Inferior parietal cortex (tissue), 1 donor: ENCODE results near the gene ITCH.
A peak's percentile ranks its signal among the peaks of the same experiment; 100 is the strongest.
"Not testable (repeated sequence)": the region's sequence is repeated elsewhere in the genome, so short reads cannot be mapped to it uniquely, and the experiment has no call there.

Source experiments
- DNase-seq: peaks from one replicate; pipeline ENCODE4 v3.0.0-alpha.2; 2016; ENCODE audit errors: extremely low spot score

ITCH gene

DNA sequence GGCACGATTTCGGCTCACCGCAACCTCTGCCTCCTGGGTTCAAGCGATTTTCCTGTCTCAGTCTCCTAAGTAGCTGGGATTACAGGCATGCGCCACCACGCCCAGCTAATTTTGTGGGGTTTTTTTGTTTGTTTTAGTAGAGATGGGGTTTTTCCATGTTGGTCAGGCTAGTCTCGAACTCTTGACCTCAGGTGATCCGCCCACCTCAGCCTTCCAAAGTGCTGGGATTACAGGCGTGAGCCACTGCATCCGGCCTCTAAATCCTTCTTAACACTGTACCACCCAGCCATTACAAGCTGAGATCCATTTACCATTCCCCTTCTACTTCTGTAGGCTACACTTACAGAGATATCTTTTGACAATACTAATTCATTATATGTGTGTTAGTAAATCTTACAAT is 51.5 kb downstream of the ITCH start:
- not testable (repeated sequence) for DNase-seq

- no peak for DNase-seq
These were observed 52.0 kb downstream of the ITCH start for GRCh38 chr20:34415079-34415478.

DNA sequence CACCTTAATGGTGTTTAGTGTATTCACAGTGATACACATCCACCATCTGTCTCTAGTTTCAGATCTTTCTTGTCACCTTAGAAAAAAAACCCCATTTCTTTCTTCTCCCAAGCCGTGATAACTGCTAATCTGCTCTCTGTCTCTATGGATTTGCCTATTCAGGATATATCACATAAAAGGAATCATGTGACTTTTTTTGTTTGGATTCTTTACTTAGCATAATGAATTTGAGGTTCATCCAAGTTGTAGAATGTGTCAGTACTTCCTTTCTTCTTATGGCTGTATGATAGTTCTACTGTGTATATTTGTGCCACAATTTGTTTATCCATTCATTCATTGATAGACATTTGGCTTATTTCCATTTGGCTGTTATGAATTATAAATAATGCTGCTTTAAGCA is 57.1 kb downstream of the ITCH start:
- DNase-seq, result no peak

DNA sequence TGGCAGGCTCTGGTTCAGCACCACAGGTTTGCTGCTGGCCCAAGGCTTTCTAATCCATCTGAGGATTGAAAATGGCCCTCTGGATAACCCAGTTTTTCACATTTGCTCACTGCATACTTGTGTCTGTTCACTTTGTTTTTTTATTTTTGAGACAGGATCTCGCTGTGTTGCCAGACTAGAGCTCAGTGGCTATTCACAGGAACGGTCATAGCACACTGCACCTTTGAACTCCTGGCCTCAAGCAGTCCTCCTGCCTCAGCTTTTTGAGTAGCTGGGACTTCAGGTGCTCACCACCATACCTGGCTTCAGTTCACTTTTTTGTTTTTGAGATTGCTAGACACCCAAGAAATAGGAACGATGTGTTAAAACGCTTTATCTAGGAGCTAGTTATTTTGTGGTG is 57.9 kb downstream of the ITCH start:
- DNase-seq, result no peak

GRCh38 chr20:34421766-34422466 is 58.8 kb downstream of the ITCH start:
- no peak for DNase-seq

- DNase-seq, result not testable (repeated sequence)
These were observed 62.1 kb downstream of the ITCH start for GRCh38 chr20:34425032-34425690.

- DNase-seq, result no peak
These were observed 63.0 kb downstream of the ITCH start for GRCh38 chr20:34426026-34426425.

DNA sequence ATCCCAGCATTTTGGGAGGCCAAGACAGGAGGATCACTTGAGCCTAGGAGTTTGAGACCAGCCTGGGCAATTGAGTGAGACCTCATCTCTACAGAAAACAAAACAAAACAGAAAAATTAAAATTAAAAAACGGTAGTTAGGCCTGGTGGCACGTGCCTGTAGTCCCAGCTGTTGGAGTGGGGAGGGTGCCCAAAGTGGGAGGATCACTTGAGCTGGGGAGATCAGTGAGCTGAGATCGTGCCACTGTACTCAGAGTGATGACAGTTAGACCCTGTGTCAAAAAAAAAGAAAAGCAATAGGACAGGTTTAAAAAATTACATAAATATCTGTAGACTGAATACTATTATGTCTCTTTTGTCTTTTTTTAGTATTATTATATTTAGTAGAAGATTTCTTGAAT is 64.3 kb downstream of the ITCH start:
- no peak for DNase-seq

GRCh38 chr20:34427784-34428183 is 64.7 kb downstream of the ITCH start:
- no peak for DNase-seq

GRCh38 chr20:34431168-34431567 is 68.1 kb downstream of the ITCH start:
- no peak for DNase-seq

- DNase-seq, result not testable (repeated sequence)
These were observed 69.6 kb downstream of the ITCH start for GRCh38 chr20:34432663-34433062.

- no peak for DNase-seq
These were observed 70.3 kb downstream of the ITCH start for GRCh38 chr20:34433391-34433790.

GRCh38 chr20:34435589-34435988 is 72.5 kb downstream of the ITCH start:
- no peak for DNase-seq

- no peak for DNase-seq
These were observed 74.4 kb downstream of the ITCH start for GRCh38 chr20:34437330-34437986.

- DNase-seq, result no peak
These were observed 76.1 kb downstream of the ITCH start for GRCh38 chr20:34439168-34439567.

DNA sequence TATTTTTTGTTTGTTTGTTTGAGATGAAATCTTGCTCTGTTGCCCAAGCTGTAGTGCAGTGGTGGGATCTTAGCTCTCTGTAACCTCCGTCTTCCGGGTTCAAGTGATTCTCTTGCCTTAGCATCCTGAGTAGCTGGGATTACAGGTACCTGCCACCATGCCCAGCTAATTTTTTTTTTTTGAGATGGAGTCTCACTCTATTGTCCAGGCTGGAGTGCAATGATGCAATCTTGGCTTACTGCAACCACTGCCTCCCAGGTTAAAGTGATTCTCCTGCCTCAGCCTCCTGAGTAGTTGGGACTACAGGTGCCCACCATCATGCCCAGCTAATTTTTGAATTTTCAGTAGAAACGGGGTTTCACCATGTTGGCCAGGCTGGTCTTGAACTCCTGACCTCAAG is 78.3 kb downstream of the ITCH start:
- not testable (repeated sequence) for DNase-seq

GRCh38 chr20:34443546-34443945 is 80.5 kb downstream of the ITCH start:
- no peak for DNase-seq

GRCh38 chr20:34445177-34446065 is 82.3 kb downstream of the ITCH start:
- DNase-seq, result peak; percentile 34

- DNase-seq, result no peak
These were observed 85.4 kb downstream of the ITCH start for GRCh38 chr20:34448517-34448916.

- DNase-seq, result no peak
These were observed 86.9 kb downstream of the ITCH start for GRCh38 chr20:34449674-34450592.
